ENCODE results near the gene DEDD2. TPM values are rescaled to one million over a fixed set of nuclear protein-coding genes. Genes with fewer than 3 reads are reported as not detected.
"Not testable (repeated sequence)": the region's sequence is repeated elsewhere in the genome, so short reads cannot be mapped to it uniquely, and the experiment has no call there.

DEDD2 gene
- total RNA-seq (10 to 100 TPM; 43.3 to 73.9 (median 48.5) TPM), polyA plus RNA-seq (10 to 100 TPM; 24.7 to 52.1 (median 29.4) TPM)
- long read RNA-seq, donor 1, transcript DEDD2-205 (5 exons, 1,183 nt) = major isoform, 6 of 7 reads
- long read RNA-seq, donor 1, partial matches to known transcripts = 0 of 7 reads
- long read RNA-seq, donor 1, other reads (novel, unspliced or antisense) = 0 of 7 reads
- long read RNA-seq, donor 2, transcript DEDD2-205 (5 exons, 1,183 nt) = major isoform, 7 of 9 reads
- long read RNA-seq, donor 2, partial matches to known transcripts = 0 of 9 reads
- long read RNA-seq, donor 2, other reads (novel, unspliced or antisense) = 0 of 9 reads

GRCh38 chr19:42217520-42218437 is at the start of gene DEDD2:
Gene DEDD2, minus strand, starts transcription at chr19:42217677. Its CDS starts 670 bp downstream, at chr19:42217007.
- 17 to 19% (median 18%) methylated on average over 50 to 57 of the region's 57 CpGs for WGBS, 5 donors
- peaks cover 0 to 32% (median 22%) of the 10 kb centered on the region in 6 donors for H3K36me3 ChIP-seq
- peak within 1 kb of the TSS; percentile 64 to 96 (median 88) for H3K4me3 ChIP-seq
- H3K27me3 ChIP-seq (replicated peaks in 1 of 7) = no peaks in the 10 kb centered on the region
- peak; percentile 100 for DNase-seq
- peaks cover 38 to 92% (median 81%) of the 10 kb centered on the region in 6 donors for H3K4me1 ChIP-seq
- H3K9me3 ChIP-seq = no peaks in the 10 kb centered on the region
- H3K27ac ChIP-seq = peak within 1 kb of the TSS; percentile 83 to 97 (median 96)
- intact Hi-C loops (cut with DNase I; ENCODE audit: low total_unique reads) = no loop called here
- TF ChIP-seq POLR2AphosphoS5 (IDR thresholded peaks at IDR 0.05) = peak; percentile 96 to 97 (median 96)
- TF ChIP-seq CTCF (IDR thresholded peaks at IDR 0.05 in 8 of 11, conservative IDR thresholded peaks at IDR 0.05 in 3 of 11) = peak in 4 of 11 experiments; percentile 3 to 23 (median 16)
- TF ChIP-seq POLR2A (IDR thresholded peaks at IDR 0.05) = peak in 2 of 3 donors; percentile 60 to 73

GRCh38 chr19:42266928-42267603 is 49.6 kb upstream of the DEDD2 start:
- 89 to 95% (median 92%) methylated on average over 23 to 25 of the region's 25 CpGs for WGBS, 5 donors
- DNase-seq = not testable (repeated sequence)

GRCh38 chr19:42266105-42266504 is 48.6 kb upstream of the DEDD2 start:
- H3K9me3 ChIP-seq; H3K27ac ChIP-seq; H3K4me3 ChIP-seq; H3K36me3 ChIP-seq; H3K27me3 ChIP-seq (replicated peaks in 1 of 7); DNase-seq; intact Hi-C loops (cut with DNase I; ENCODE audit: low total_unique reads): not testable (repeated sequence)
- WGBS, 5 donors = 93 to 97% (median 95%) methylated on average over 4 of the region's 4 CpGs
- peaks cover 15 to 25% (median 23%) of the 10 kb centered on the region in 6 donors for H3K4me1 ChIP-seq

More at GRCh38 chr19:42266928-42267603, 49.6 kb upstream of the DEDD2 start:
- Histone ChIP-seq H3K4me1 (peaks cover 21 to 35% (median 31%) of the 10 kb centered on the region in 6 donors), H3K27ac (peak overlapping the region in 4 of 8 donors; percentile 98 to 100 (median 99))
- intact Hi-C loops (cut with DNase I; ENCODE audit: low total_unique reads); H3K9me3 ChIP-seq; H3K27me3 ChIP-seq (replicated peaks in 1 of 7); H3K4me3 ChIP-seq; H3K36me3 ChIP-seq: not testable (repeated sequence)

GRCh38 chr19:42261763-42262162 is 44.3 kb upstream of the DEDD2 start:
- WGBS, 5 donors = 87 to 97% (median 93%) methylated on average over 3 of the region's 3 CpGs
- intact Hi-C loops (cut with DNase I; ENCODE audit: low total_unique reads) = no loop called here
- DNase-seq = no peak
- Histone ChIP-seq H3K36me3 (no peaks in the 10 kb centered on the region), H3K4me1 (peaks cover 0 to 4% (median 1%) of the 10 kb centered on the region in 6 donors), H3K4me3 (no peak overlapping the region), H3K9me3 (no peaks in the 10 kb centered on the region), H3K27me3 (replicated peaks in 1 of 7) (no peaks in the 10 kb centered on the region), H3K27ac (no peak overlapping the region)
- no peak for TF ChIP-seq CTCF (IDR thresholded peaks at IDR 0.05 in 8 of 11, conservative IDR thresholded peaks at IDR 0.05 in 3 of 11)
- TF ChIP-seq POLR2AphosphoS5 (IDR thresholded peaks at IDR 0.05) = no peak
- TF ChIP-seq POLR2A (IDR thresholded peaks at IDR 0.05) = no peak

GRCh38 chr19:42257842-42258241 is 40.4 kb upstream of the DEDD2 start:
- Histone ChIP-seq H3K4me1 (peaks cover 8 to 27% (median 23%) of the 10 kb centered on the region in 6 donors), H3K27me3 (replicated peaks in 1 of 7) (peaks cover 0 to 11% (median 0%) of the 10 kb centered on the region in 7 donors)
- H3K4me3 ChIP-seq; DNase-seq; H3K36me3 ChIP-seq; H3K27ac ChIP-seq; intact Hi-C loops (cut with DNase I; ENCODE audit: low total_unique reads); H3K9me3 ChIP-seq: not testable (repeated sequence)
- WGBS, 5 donors = 87 to 90% (median 89%) methylated on average over 3 of the region's 3 CpGs

Data from spleen (tissue), 13 donors.